Fibroblast of mammary gland (primary cell): ENCODE measurements around the gene ADK.

Experiments
- DNase-seq: peaks from one replicate; pipeline ENCODE4 v3.0.0-alpha.2; 2010; ENCODE audit warnings: low read depth
- H3K4me3 ChIP-seq: 2 replicates; pipeline ENCODE4 v1.5.1; 2011; ENCODE audit warnings: low read depth, mild to moderate bottlenecking, low read length, moderate library complexity; ENCODE audit not compliant: control insufficient read depth
- CTCF ChIP-seq: conservative IDR thresholded peaks from 2 replicates; pipeline ENCODE4 v1.5.1; 2011; ENCODE audit warnings: low read depth, low read length, inconsistent platforms; ENCODE audit not compliant: control insufficient read depth, insufficient read depth

Gene ADK

DNA sequence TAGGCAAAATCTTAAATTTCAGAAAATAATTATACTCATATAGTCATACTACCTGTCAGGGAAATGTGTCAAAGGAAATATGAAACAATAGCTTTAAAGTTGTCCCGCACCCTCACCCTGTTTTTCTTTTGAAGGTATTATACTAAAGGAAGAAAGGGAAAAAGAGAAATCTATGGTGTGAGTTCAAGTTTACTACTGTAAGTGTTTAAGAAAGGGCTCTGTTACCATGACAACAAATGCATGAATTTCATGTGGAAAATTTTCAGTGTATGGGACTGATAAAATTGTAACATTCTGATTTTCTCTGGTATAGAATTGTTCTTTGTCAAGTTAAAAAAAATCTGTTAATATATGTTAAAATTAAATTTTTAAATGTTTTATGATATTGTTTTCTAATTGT lies 229.8 kb downstream of the ADK start:
- H3K4me3 ChIP-seq, result no peak overlapping the region
- no peak for DNase-seq
- no peak for TF ChIP-seq CTCF

DNA sequence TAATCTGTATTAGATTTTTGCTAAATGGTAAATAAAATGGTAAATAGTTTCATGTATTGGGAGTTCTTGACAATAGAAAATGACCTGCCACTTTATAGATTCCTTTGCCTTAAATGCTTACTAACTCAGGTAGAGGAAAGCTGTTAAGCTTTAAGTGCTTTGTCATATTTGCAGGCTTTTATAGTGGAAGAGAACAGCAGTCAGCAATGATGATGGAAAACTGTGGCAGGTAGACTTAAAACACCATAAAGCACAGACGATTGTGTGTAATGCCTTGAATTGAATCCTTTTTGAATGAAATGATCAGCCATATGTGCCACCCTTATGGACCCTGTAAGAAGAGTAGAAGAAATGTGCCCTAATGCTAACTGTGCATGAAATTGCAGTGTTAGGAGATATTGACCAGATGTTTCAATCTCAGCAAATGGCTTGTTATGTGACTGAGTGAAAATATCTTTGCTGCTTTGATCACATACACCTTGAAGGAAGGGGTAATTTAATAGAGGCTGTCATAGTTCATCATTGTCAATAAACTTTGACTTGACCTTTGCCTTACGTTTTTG lies 230.4 kb downstream of the ADK start:
- DNase-seq, result no peak
- TF ChIP-seq CTCF, result no peak
- no peak overlapping the region for H3K4me3 ChIP-seq

GRCh38 chr10:74382663-74383062 lies 231.6 kb downstream of the ADK start:
- no peak for DNase-seq
- no peak overlapping the region for H3K4me3 ChIP-seq
- TF ChIP-seq CTCF, result no peak

DNA sequence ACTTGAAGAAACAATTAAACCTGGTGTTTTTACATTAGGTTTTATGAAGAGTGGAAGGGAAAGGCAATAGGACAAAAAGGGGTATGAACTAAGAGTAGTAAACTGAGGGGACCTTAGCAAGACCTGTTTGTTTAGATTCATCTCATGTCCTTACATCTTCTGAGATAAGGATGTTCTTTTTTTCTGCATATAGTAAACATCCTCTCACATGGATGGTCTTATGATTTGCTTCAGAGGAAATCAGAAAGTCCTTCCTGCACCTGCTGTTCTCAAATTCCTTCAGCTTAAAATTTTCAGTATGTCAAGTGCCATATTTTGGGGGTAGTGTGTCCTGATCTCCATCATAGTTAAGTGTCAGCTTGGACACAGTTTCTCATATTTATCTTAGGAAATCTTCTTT lies 232.6 kb downstream of the ADK start:
- TF ChIP-seq CTCF, result no peak
- DNase-seq, result no peak
- H3K4me3 ChIP-seq, result no peak overlapping the region

GRCh38 chr10:74384615-74385183 lies 233.7 kb downstream of the ADK start:
- no peak for TF ChIP-seq CTCF
- DNase-seq, result no peak
- H3K4me3 ChIP-seq, result no peak overlapping the region

- no peak for DNase-seq
- no peak overlapping the region for H3K4me3 ChIP-seq
- no peak for TF ChIP-seq CTCF
Measured at GRCh38 chr10:74388801-74389200, 237.8 kb downstream of the ADK start.

DNA sequence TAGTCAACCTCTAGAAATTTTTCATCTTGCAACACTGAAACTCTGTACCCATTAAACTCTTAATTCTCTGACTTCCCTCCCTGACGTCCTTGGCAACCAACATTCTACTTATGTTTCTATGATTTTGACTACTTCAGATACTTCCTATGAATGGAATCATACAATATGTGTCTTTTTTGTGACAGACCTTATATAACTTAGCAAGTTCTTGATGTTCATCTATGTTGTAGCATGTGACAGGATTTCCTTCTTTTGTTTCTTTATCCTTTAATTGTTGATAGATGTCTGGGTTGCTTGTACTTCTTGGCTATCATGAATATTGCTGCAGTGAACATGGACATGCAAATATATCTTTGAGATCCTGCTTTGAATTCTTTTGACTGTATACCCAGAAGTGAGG lies 240.8 kb downstream of the ADK start:
- H3K4me3 ChIP-seq, result no peak overlapping the region
- TF ChIP-seq CTCF, result no peak
- no peak for DNase-seq
